HG03196 (cell line): ENCODE results near the gene TGFB3.
A peak's percentile ranks its signal among the peaks of the same experiment; 100 is the strongest.

Experiments used
- ATAC-seq: cut with Tn5 transposase; IDR thresholded peaks from one replicate; pipeline ENCODE4 v1.9.1; 2021; ENCODE audit not compliant: unreplicated experiment

Gene TGFB3

DNA sequence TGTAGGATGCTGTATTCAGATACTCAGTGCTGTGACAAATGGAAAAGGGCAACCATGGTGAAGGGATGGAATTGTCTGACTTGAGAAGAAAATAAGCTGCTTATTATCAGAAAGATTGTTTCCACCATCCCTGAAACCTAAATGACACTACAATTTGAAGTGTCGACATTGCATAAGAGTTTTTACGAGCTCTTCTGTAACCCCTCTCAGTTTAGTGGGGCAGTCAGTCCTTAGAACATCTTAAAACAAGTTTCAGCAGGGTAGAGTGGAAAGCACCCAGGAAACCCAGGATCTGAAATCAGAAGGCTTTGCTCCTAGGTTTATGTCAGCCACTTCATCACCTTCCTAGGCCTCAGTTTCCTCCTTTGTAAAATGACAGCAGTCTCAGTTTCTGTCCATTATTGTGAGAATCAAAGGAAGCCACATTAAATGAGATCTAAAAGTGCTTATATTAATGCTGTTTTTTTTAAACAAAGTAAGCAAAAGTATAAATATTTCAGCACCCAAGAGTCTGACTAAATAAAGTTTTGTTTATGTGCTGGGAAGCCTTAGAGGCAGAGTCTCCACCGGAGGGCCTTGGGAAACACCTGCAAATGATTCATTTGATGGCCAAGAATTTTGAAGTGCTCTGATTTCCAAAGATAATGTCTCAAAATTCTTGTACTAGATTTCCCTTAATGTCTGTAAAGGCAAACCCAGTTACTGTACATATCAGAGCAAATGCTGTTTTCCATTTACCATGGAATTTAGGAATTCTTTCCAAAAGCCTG lies 5.6 kb upstream of the TGFB3 start:
- ATAC-seq = no peak

DNA sequence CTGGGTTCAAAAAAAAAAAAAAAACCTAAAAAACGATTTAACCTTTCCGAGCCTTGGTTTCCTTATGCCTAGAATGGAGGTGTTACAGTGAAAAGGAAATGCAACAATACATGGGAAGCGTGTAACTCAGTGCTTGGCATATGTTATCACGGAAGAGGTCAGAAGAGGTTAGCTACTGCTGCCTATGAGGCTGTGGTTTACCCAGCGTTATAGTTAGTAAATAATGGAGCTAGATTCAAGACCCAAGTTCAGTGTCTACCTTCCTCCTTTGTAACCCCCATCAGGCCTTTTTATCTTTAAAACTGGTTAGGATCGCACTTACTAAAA lies 4.6 kb upstream of the TGFB3 start:
- ATAC-seq = no peak

GRCh38 chr14:75985618-75986438 lies 4.0 kb upstream of the TGFB3 start, which contains the start of gene IFT43:
Gene IFT43, plus strand, starts transcription at chr14:75985763. Its CDS starts 24 bp downstream, at chr14:75985787.
- peak; percentile 65 for ATAC-seq

- no peak for ATAC-seq
Observed at GRCh38 chr14:75984674-75985073, 2.9 kb upstream of the TGFB3 start.

GRCh38 chr14:75983019-75983358 lies 1.2 kb upstream of the TGFB3 start:
- ATAC-seq = no peak

GRCh38 chr14:75982266-75983018 lies 647 bp upstream of the TGFB3 start:
- ATAC-seq = peak; percentile 44

DNA sequence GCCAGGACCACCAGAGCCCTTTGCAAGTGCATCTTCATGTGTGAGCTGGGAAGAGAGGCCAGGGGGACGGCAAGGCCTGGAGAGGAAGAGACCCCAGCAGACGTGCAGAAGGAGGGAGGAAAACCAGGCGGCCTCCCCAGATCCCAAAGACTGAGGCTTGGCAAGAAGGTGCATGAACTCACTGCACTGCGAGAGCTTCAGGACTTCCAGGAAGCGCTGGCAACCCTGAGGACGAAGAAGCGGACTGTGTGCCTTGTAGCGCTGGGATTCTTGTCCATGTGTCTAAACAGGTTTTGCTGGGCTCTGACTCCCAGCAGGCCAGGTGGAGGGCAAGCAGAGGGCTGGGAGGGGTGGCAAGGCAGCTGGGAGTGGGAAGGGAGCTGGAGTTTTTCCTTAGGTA lies 939 bp downstream of the TGFB3 start:
- no peak for ATAC-seq

DNA sequence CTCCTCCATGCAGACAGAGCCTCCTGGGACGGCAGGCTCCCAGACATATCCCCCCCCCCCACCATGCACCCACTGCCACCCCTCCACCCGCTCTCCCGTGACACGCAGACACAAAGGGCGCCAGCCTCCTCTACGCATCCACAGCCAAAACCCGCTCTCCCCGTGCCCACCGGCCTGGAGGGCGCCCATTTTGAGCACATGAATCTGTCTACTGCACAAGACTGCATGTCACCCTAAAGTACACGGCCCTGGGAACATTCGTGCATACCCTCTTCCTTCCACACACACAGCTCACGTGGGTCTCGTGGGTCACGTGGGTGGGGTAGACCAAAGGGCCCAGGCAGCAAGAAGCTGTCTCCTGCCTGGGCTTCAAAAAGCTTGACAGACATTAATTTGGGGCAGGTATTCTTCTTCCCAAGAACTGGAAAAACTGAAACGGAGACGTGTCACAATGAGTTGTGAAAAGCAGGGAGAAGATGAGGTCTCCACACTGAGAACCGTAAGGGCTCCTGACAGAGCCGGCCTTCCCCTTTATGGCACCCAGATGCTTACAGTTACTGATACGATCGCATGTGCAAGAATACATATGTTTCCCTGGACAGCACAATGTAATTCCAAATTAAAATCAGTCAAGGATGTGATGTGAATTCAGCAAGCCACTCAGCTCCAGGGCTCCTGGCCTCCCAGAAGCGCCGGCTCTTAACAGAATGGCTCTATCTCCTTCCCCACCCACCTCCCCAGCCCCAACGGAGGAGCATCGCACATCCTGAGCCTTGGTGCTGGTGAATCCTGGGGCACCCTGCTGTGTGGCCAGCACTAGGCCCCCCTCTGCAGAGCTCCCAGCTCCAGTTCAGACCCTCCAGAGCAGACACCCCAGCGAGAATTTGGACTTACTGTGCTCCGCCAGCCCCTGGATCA lies 1.9 kb downstream of the TGFB3 start:
- no peak for ATAC-seq

DNA sequence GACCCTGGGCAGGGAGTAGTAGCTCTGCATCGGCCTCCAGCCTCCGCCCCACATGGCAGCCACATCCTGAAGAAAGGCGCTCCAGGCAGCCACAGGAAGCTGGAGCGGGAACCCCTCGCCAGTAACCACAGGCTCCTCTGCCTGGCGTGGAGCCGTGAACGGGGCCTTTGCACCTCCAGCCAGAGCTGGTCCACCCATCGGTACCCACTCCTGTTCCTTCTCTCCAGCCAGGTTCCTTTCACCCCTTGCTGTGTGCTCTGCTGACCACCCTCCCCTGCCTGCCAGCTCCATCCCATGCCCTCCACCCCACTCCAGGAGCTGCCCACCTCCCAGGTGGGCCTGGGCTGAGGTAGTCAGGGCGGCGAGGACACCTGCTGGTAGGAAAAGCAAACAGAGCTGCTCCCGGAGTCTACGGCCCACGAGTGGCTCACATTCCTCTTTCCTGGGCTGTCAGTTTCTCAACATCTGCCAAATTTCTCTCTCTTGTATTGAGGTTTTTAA lies 2.7 kb downstream of the TGFB3 start:
- ATAC-seq = no peak

DNA sequence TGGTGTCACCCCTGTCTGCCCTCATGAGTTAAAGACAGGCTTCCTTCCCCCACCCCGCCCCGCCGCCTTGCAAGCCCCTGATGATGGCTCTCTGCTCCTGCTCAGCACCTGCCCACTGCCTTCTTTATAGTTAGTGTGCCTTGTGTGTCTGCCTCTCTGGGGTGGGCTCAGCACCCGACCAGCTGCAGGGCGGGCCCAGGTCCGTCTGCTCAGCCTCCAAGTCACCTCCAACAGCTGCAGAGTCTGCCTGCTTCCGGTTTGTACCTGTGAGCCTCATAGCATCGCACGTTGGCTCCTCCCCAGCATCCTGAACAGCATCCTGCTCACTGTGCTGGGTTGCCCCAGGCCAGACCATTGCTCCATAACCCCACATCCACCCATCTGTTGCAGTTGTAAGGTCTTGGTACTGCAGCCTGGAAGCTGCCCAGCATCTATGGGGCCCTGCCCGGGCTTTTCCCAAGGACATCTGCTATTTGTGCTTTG lies 3.5 kb downstream of the TGFB3 start:
- no peak for ATAC-seq

DNA sequence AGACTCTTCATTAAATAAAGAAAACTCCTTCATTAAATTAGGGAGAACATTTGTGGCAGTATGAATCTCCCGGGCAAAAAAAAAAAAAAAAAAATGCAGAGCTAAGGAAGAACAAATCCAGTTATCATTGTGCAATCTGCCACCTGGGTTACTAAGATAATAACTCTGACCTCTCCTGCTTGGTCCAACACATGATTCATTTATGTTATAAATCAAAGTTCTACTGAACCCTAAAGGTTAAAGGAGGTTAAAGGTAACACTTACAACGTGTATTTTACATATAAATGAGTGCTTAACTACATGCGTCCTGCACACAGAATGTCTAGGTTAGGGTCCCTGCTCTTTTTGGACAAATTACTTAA lies 4.2 kb downstream of the TGFB3 start:
- no peak for ATAC-seq

DNA sequence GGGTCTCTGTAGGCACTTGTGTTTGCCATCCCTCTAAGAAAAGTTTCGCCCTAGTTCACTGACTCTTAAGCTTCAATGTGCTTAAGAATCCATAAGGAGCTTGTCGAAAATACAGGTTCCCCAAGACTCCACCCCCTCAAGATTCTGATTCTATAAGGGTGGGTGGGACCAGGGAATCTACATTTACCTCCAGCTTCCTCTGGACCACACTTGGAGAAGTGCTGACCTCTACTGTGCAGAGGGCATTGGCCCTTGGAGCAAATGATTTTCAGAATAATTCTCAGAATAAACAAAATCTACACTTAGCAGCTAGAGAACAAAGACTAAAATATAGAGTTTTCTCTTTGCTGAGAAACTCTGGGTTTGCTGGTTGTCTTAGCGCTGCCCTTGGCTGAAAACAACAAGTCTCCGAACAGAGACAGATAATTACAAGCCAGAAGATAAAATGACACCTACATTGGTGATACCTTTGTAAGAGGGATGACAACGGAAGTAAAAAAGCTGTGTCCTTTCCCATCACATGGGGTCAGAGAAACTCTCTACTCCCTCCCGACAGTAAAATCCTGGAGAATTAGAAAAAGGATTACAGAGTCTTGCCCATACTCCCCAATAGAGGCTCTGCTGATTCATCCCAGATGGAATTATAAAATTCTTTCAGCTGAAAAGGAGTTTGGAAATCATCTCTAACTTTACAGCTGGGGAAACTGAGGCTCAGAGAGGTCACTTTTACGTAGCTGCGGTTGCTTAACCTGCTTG lies 4.8 kb downstream of the TGFB3 start:
- no peak for ATAC-seq

GRCh38 chr14:75972801-75973421 lies 8.9 kb downstream of the TGFB3 start:
- ATAC-seq = no peak

DNA sequence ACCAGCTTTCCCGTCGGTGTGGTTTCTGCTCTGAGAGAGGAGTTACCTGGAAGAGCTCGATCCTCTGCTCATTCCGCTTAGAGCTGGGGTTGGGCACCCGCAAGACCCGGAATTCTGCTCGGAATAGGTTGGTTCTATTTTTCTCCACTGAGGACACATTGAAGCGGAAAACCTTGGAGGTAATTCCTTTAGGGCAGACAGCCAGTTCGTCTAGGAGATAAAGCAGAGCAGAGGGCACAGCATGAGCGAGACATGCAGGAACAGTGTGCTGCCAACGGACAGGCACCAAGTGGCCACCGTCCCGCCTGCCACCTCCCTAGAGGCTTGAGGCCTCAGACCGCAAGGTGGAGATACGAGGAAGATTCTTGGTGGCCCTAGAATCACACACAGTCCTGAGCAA lies 10.3 kb downstream of the TGFB3 start:
- no peak for ATAC-seq

- ATAC-seq = no peak
Observed at GRCh38 chr14:75970989-75971388, 10.8 kb downstream of the TGFB3 start.

DNA sequence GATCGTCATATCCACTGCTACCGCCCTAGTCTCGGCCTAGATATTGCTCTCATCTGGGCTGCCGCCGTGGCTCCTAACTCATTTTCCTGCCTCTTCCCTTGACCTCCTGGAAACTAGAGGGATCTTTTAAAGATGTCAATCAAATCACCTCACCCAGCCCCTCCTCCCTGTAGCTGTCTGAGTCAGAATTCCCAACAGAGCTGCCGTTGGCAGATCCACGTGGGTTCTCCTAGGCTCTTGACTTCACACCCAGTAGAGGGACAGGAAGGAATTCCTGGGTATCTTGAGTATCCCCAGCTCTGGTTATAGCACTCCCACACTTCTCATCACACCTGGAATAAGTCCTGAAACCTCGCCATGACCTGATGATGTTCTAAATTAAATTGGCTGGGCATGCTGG lies 11.9 kb downstream of the TGFB3 start:
- ATAC-seq = no peak

DNA sequence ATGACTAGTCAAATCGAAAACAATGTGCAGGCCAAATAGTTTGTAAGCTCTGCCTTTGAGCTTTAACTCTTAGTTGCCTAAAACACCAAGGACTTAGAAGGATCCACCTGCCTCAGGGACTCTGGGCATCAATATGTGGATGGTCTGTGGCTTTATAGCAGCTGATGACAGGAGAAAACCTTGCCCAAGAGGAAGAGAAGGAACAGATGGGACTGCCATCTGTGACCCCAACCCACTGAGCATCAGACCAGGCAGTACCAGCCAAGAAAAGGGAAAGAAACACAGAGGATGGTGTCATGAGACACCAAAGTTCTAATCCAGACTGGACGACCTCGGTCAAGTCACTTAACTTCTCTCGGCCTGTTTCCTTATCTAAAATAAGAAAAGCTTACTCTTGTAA lies 12.7 kb downstream of the TGFB3 start:
- no peak for ATAC-seq

- no peak for ATAC-seq
Observed at GRCh38 chr14:75968456-75968855, 13.3 kb downstream of the TGFB3 start.

DNA sequence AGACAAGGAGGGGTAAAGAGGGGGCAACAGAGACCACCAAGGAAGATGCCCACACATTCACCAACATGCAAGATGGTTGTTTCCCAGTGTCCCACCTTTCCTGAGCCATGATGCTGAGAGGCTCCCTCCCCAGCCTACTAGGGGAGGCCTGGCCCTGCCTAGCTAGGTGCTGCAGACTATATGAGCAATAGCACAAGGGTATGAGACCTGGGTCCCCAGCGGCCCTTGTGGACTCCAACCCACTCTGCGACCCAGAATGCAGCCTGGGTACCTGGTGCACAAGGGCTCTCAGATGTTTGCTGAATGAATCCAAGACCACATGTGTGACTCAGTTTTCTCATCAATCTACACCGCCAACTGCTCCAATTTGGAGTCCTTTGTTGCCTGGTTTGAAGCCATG lies 13.9 kb downstream of the TGFB3 start:
- no peak for ATAC-seq
